GM23338 (cell line): ENCODE results near the gene NOTCH3. TPM values are rescaled to one million over a fixed set of nuclear protein-coding genes. Genes with fewer than 3 reads are reported as not detected.

Experiments
- ATAC-seq: fragments of 200-7000 bp; cut with Tn5 transposase; 3 replicates; pipeline ENCODE4 v1.9.1; 2020
- DNase-seq: peaks from one replicate; pipeline ENCODE4 v3.0.0-alpha.2; 2015; ENCODE audit warnings: low spot score
- H2AFZ ChIP-seq: fragments of 200-600 bp; sonication (generic); 2 replicates; pipeline ENCODE4 v1.8.0; 2016; ENCODE audit warnings: antibody characterized with exemption, mild to moderate bottlenecking, moderate library complexity
- H3F3A ChIP-seq: fragments of 200-600 bp; sonication (generic); replicated peaks from 2 replicates; pipeline ENCODE4 v1.8.0; 2017; ENCODE audit warnings: antibody characterized with exemption, mixed run types, low read depth
- H3K27ac ChIP-seq: fragments of 200-600 bp; sonication (generic); 2 replicates; pipeline ENCODE4 v1.6.1; 2016; ENCODE audit warnings: low read depth
- H3K27me3 ChIP-seq: fragments of 200-600 bp; sonication (generic); 2 replicates; pipeline ENCODE4 v1.8.0; 2016; ENCODE audit warnings: mild to moderate bottlenecking, mixed run types, moderate library complexity; ENCODE audit not compliant: insufficient read depth
- H3K36me3 ChIP-seq: fragments of 200-600 bp; sonication (generic); 2 replicates; pipeline ENCODE4 v1.8.0; 2016; ENCODE audit warnings: mild to moderate bottlenecking; ENCODE audit not compliant: insufficient read depth
- H3K4me1 ChIP-seq: fragments of 200-600 bp; sonication (generic); 2 replicates; pipeline ENCODE4 v1.8.0; 2016; ENCODE audit warnings: mild to moderate bottlenecking, moderate library complexity; ENCODE audit not compliant: insufficient read depth
- H3K4me2 ChIP-seq: fragments of 200-600 bp; sonication (generic); 2 replicates; pipeline ENCODE4 v1.7.1; 2017; ENCODE audit warnings: mixed run types
- H3K4me3 ChIP-seq: fragments of 200-600 bp; sonication (generic); 2 replicates; pipeline ENCODE4 v1.6.1; 2016; ENCODE audit warnings: mixed run types
- H3K79me2 ChIP-seq: fragments of 200-600 bp; sonication (generic); replicated peaks from 2 replicates; pipeline ENCODE4 v1.8.0; 2017; ENCODE audit warnings: mild to moderate bottlenecking; ENCODE audit not compliant: insufficient read depth
- H3K9me2 ChIP-seq: fragments of 200-600 bp; sonication (generic); 2 replicates; pipeline ENCODE4 v1.8.0; 2017; ENCODE audit not compliant: insufficient read depth
- H4K20me1 ChIP-seq: fragments of 200-600 bp; sonication (generic); replicated peaks from 2 replicates; pipeline ENCODE4 v1.8.0; 2017; ENCODE audit warnings: mild to moderate bottlenecking; ENCODE audit not compliant: insufficient read depth
- H3K27ac Mint-ChIP-seq: 2 replicates; pipeline ENCODE4 v1.8.0; 2020; ENCODE audit warnings: inconsistent platforms, mild to moderate bottlenecking, moderate library complexity, mixed read lengths
- H3K27me3 Mint-ChIP-seq: 3 replicates; pipeline ENCODE4 v1.8.0; 2022; ENCODE audit warnings: low read depth, mild to moderate bottlenecking, moderate library complexity, mixed read lengths, inconsistent platforms; ENCODE audit not compliant: insufficient read depth, poor library complexity
- H3K36me3 Mint-ChIP-seq: 3 replicates; pipeline ENCODE4 v1.8.0; 2021; ENCODE audit warnings: low read depth, mild to moderate bottlenecking, inconsistent platforms, moderate library complexity, mixed read lengths
- H3K4me1 Mint-ChIP-seq: 3 replicates; pipeline ENCODE4 v1.8.0; 2020; ENCODE audit warnings: mild to moderate bottlenecking, inconsistent platforms, mixed read lengths
- H3K4me3 Mint-ChIP-seq: 3 replicates; pipeline ENCODE4 v1.8.0; 2021; ENCODE audit warnings: moderate library complexity, mild to moderate bottlenecking, inconsistent platforms, mixed read lengths
- H3K9me3 Mint-ChIP-seq: 3 replicates; pipeline ENCODE4 v1.8.0; 2020; ENCODE audit warnings: moderate library complexity, mild to moderate bottlenecking, inconsistent platforms, mixed read lengths
- CTCF ChIP-seq, 2 experiments: fragments of 200-600 bp in 1 of 2; sonication (generic) in 1 of 2; conservative IDR thresholded peaks; 2 replicates each; pipeline versions ENCODE4 v1.5.1 to v1.6.1; 2016 to 2017; ENCODE audit warnings: antibody characterized with exemption in 2 of 2, low read depth in 2 of 2, mild to moderate bottlenecking in 2 of 2, moderate library complexity in 1 of 2
- ETS1 ChIP-seq: IDR thresholded peaks from 2 replicates; pipeline ENCODE4 v1.6.1; 2016; ENCODE audit warnings: antibody characterized with exemption
- EZH2 ChIP-seq: fragments of 200-600 bp; sonication (generic); IDR thresholded peaks from one replicate; pipeline ENCODE4 v1.8.0; 2017; ENCODE audit warnings: antibody characterized with exemption, mild to moderate bottlenecking, low read depth; ENCODE audit not compliant: unreplicated experiment
- NANOG ChIP-seq: IDR thresholded peaks from 2 replicates; pipeline ENCODE4 v1.6.1; 2016; ENCODE audit warnings: antibody characterized with exemption, borderline replicate concordance
- REST ChIP-seq: IDR thresholded peaks from one replicate; pipeline ENCODE4 v1.6.1; 2018; ENCODE audit warnings: antibody characterized with exemption; ENCODE audit not compliant: unreplicated experiment
- ZNF331 ChIP-seq: fragments of 250-450 bp; sonication (Bioruptor Pico); IDR thresholded peaks from 2 replicates; pipeline ENCODE4 v1.5.0; 2020; ENCODE audit warnings: low read depth, mild to moderate bottlenecking, moderate library complexity
- polyA plus RNA-seq: library from polyadenylated mRNA; unstranded; fragments of >200 nt; fragmentation: Nextera tagmentation; extraction: Ambion mirVana; gene quantifications from 2 replicates; pipeline ENCODE4 v1.2.1, GENCODE V29; 2016
- total RNA-seq: library from RNA; depleted of rRNA; stranded (reverse); fragments of >200 nt; shearing (Covaris generic); gene quantifications from 2 replicates; pipeline ENCODE4 v1.2.3, GENCODE V29; 2014
- TF ChIP-seq, protein P1 (sequence below): fragments of 250-450 bp; sonication (Bioruptor Pico); IDR thresholded peaks from 2 replicates; pipeline ENCODE4 v1.5.0; 2020; ENCODE audit warnings: mild to moderate bottlenecking, moderate library complexity

NOTCH3 gene
- total and polyA plus RNA-seq, 2 experiments from 2014 or later: 24.3 to 172 TPM

DNA sequence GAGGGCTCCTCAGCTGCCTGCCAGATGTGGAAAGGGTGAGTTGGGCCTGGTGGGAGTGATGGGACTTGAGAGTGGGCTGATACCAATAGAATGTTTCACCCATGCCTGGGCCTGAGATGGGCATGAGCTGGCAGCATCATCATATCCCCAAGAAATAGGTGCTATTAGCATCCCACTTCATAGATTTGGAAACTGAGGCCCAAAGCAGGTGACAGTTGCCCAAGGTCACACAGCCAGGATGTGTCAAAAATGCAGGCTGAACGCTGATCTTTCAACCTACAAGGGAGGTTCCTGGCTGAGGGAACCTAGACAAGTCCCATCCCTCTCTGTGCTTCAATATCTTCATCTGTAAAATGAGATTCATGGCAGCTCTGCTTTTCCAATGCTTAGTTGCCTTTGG is 89.0 kb downstream of the NOTCH3 start (continued):
- no peak for TF ChIP-seq CTCF (conservative IDR thresholded peaks at IDR 0.05; ENCODE audit: low read depth in 2 of 2)
- TF ChIP-seq NANOG: no peak
- no peak for TF ChIP-seq ZNF331 (CRISPR knock-in tag)
- no peak for TF ChIP-seq EZH2
- no peak for TF ChIP-seq ETS1

GRCh38 chr19:15110418-15110815 is 90.4 kb downstream of the NOTCH3 start:
- H3K4me1 Mint-ChIP-seq: peaks cover 12% of the 10 kb centered on the region
- peaks cover 49% of the 10 kb centered on the region for H3K36me3 Mint-ChIP-seq
- Histone ChIP-seq H3K4me2 (no peak overlapping the region), H4K20me1 (peaks cover 4% of the 10 kb centered on the region; the same call in 1 of the 2 replicates), H3K79me2 (peaks cover 9% of the 10 kb centered on the region), H2AFZ (no peak overlapping the region), H3K36me3 (peaks cover 20% of the 10 kb centered on the region; the same call in 1 of the 2 replicates), H3K9me2 (no peaks in the 10 kb centered on the region), H3K27me3 (no peaks in the 10 kb centered on the region), H3F3A (peaks cover 6% of the 10 kb centered on the region; the same call in 1 of the 2 replicates), H3K4me1 (peaks cover 11% of the 10 kb centered on the region; the same call in 1 of the 2 replicates), H3K4me3 (no peak overlapping the region), H3K27ac (no peak overlapping the region)
- no peaks in the 10 kb centered on the region for H3K9me3 Mint-ChIP-seq
- H3K27me3 Mint-ChIP-seq: peaks cover 10% of the 10 kb centered on the region
- ATAC-seq: no peak
- H3K27ac Mint-ChIP-seq: no peak overlapping the region
- H3K4me3 Mint-ChIP-seq: no peak overlapping the region
- no peak for DNase-seq
- TF ChIP-seq ZNF331 (CRISPR knock-in tag): no peak
- TF ChIP-seq, protein P1, sequence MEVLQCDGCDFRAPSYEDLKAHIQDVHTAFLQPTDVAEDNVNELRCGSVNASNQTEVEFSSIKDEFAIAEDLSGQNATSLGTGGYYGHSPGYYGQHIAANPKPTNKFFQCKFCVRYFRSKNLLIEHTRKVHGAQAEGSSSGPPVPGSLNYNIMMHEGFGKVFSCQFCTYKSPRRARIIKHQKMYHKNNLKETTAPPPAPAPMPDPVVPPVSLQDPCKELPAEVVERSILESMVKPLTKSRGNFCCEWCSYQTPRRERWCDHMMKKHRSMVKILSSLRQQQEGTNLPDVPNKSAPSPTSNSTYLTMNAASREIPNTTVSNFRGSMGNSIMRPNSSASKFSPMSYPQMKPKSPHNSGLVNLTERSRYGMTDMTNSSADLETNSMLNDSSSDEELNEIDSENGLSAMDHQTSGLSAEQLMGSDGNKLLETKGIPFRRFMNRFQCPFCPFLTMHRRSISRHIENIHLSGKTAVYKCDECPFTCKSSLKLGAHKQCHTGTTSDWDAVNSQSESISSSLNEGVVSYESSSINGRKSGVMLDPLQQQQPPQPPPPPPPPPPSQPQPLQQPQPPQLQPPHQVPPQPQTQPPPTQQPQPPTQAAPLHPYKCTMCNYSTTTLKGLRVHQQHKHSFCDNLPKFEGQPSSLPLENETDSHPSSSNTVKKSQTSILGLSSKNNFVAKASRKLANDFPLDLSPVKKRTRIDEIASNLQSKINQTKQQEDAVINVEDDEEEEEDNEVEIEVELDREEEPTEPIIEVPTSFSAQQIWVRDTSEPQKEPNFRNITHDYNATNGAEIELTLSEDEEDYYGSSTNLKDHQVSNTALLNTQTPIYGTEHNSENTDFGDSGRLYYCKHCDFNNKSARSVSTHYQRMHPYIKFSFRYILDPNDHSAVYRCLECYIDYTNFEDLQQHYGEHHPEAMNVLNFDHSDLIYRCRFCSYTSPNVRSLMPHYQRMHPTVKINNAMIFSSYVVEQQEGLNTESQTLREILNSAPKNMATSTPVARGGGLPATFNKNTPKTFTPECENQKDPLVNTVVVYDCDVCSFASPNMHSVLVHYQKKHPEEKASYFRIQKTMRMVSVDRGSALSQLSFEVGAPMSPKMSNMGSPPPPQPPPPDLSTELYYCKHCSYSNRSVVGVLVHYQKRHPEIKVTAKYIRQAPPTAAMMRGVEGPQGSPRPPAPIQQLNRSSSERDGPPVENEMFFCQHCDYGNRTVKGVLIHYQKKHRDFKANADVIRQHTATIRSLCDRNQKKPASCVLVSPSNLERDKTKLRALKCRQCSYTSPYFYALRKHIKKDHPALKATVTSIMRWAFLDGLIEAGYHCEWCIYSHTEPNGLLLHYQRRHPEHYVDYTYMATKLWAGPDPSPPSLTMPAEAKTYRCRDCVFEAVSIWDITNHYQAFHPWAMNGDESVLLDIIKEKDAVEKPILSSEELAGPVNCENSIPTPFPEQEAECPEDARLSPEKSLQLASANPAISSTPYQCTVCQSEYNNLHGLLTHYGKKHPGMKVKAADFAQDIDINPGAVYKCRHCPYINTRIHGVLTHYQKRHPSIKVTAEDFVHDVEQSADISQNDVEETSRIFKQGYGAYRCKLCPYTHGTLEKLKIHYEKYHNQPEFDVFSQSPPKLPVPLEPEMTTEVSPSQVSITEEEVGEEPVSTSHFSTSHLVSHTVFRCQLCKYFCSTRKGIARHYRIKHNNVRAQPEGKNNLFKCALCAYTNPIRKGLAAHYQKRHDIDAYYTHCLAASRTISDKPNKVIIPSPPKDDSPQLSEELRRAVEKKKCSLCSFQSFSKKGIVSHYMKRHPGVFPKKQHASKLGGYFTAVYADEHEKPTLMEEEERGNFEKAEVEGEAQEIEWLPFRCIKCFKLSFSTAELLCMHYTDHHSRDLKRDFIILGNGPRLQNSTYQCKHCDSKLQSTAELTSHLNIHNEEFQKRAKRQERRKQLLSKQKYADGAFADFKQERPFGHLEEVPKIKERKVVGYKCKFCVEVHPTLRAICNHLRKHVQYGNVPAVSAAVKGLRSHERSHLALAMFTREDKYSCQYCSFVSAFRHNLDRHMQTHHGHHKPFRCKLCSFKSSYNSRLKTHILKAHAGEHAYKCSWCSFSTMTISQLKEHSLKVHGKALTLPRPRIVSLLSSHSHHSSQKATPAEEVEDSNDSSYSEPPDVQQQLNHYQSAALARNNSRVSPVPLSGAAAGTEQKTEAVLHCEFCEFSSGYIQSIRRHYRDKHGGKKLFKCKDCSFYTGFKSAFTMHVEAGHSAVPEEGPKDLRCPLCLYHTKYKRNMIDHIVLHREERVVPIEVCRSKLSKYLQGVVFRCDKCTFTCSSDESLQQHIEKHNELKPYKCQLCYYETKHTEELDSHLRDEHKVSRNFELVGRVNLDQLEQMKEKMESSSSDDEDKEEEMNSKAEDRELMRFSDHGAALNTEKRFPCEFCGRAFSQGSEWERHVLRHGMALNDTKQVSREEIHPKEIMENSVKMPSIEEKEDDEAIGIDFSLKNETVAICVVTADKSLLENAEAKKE (CRISPR knock-in tag): no peak
- TF ChIP-seq REST: no peak
- TF ChIP-seq NANOG: no peak
- TF ChIP-seq ETS1: no peak
- no peak for TF ChIP-seq CTCF (conservative IDR thresholded peaks at IDR 0.05; ENCODE audit: low read depth in 2 of 2)
